Adrenal gland (tissue), 5 donors: Measurements from ENCODE around the gene SIPA1L2.

ENCODE experiments used
- CTCF ChIP-seq, 6 experiments: fragments of 450-650 bp in 4 of 6; fragments of 200-600 bp in 2 of 6; sonication (generic) in 1 of 6; IDR thresholded peaks; 1 replicate in 5 of 6; 2 replicates in 1 of 6; pipeline versions ENCODE4 v1.5.1 to v1.8.0; 2016 to 2021; ENCODE audit warnings: antibody characterized with exemption in 6 of 6, mild to moderate bottlenecking in 2 of 6, moderate library complexity in 1 of 6
- POLR2A ChIP-seq, 2 donors: fragments of 450-650 bp; IDR thresholded peaks; one replicate each; pipeline ENCODE4 v1.6.1; 2017; ENCODE audit warnings: antibody characterized with exemption in 2 of 2, mild to moderate bottlenecking in 2 of 2, moderate library complexity in 1 of 2
- donor health status: DM: no; HTN: no; CAD: no.

- TF ChIP-seq CTCF (IDR thresholded peaks at IDR 0.05) (no peak), POLR2A (IDR thresholded peaks at IDR 0.05) (no peak)
Measured at GRCh38 chr1:232667778-232668165, 37.8 kb upstream of the SIPA1L2 start.
